Small intestine (tissue), 7 donors: ENCODE results near the gene SAMD11. TPM values are rescaled to one million over a fixed set of nuclear protein-coding genes. Genes with fewer than 3 reads are reported as not detected.

Source experiments
- DNase-seq, 2 donors: peaks; one replicate each; pipeline versions ENCODE4 v3.0.0 to v3.0.0-alpha.2; 2013
- FAIRE-seq: peaks from 2 replicates; lab custom pipeline; 2012; peaks lifted over from hg19 to GRCh38; lab: Jason Lieb, UNC
- H3K27ac ChIP-seq, 3 donors: one replicate each; pipeline ENCODE4 v1.5.1; 2013; ENCODE audit warnings: low read length in 2 of 3, mild to moderate bottlenecking in 2 of 3, control low read depth in 1 of 3, inconsistent platforms in 1 of 3, low read depth in 1 of 3, moderate library complexity in 1 of 3
- H3K27me3 ChIP-seq, 3 donors: one replicate each; pipeline ENCODE4 v1.6.1; 2013; ENCODE audit warnings: low read length in 3 of 3, inconsistent platforms in 1 of 3; ENCODE audit not compliant: control insufficient read depth in 3 of 3, insufficient read depth in 3 of 3
- H3K36me3 ChIP-seq, 3 donors: one replicate each; pipeline ENCODE4 v1.6.1; 2013; ENCODE audit warnings: low read length in 3 of 3, inconsistent platforms in 1 of 3, low read depth in 1 of 3, mild to moderate bottlenecking in 1 of 3, moderate library complexity in 1 of 3; ENCODE audit not compliant: control insufficient read depth in 3 of 3, insufficient read depth in 2 of 3
- H3K4me1 ChIP-seq, 3 donors: one replicate each; pipeline ENCODE4 v1.6.1; 2013; ENCODE audit warnings: low read length in 2 of 3, inconsistent platforms in 1 of 3, low read depth in 1 of 3, mild to moderate bottlenecking in 1 of 3, moderate library complexity in 1 of 3; ENCODE audit not compliant: control insufficient read depth in 3 of 3, insufficient read depth in 2 of 3
- H3K4me3 ChIP-seq, 3 donors: one replicate each; pipeline ENCODE4 v1.5.1; 2013; ENCODE audit warnings: low read length in 3 of 3, control low read depth in 1 of 3, inconsistent platforms in 1 of 3, low read depth in 1 of 3, mild to moderate bottlenecking in 1 of 3, moderate library complexity in 1 of 3
- H3K9me3 ChIP-seq, 2 donors: one replicate each; pipeline ENCODE4 v1.6.1; 2013; ENCODE audit warnings: low read depth in 1 of 2, low read length in 1 of 2; ENCODE audit not compliant: control insufficient read depth in 2 of 2, insufficient read depth in 1 of 2
- WGBS, 3 donors: extraction: QIAGEN DNeasy Blood & Tissue Kit; methylation state at CpG; one replicate each; pipeline ENCODE4 v1.1.7; 2013; 5-methylcytosine and 5-hydroxymethylcytosine counted together
- polyA plus RNA-seq, 4 donors: library from polyadenylated mRNA; stranded (reverse) in 3 of 4; unstranded in 1 of 4; fragments of 200-250 nt in 3 of 4; fragments of 120-200 nt in 1 of 4; gene quantifications; one replicate each; pipeline versions ENCODE4 v1.2.1 to v1.2.3, GENCODE V29; 2013
- donor health status: healthy with polysubstance abuse.
- donor health status: control.
- donor health status: control.
- donor health status: Bipolar disorder and iron deficiency.
- donor health status: healthy.

SAMD11 gene
- polyA plus RNA-seq, 4 donors, result 0.89 to 13.6 (median 6.8) TPM

- FAIRE-seq (no peak), DNase-seq (no peak)
- Histone ChIP-seq H3K36me3 (peaks cover 0 to 21% (median 0%) of the 10 kb centered on the region in 3 donors), H3K9me3 (peaks cover 0 to 4% of the 10 kb centered on the region in 2 donors), H3K27me3 (peaks cover 0 to 39% (median 0%) of the 10 kb centered on the region in 3 donors), H3K4me1 (peaks cover 2 to 18% (median 2%) of the 10 kb centered on the region in 3 donors), H3K27ac (no peak overlapping the region), H3K4me3 (no peak overlapping the region)
- WGBS, 3 donors, result 90 to 92% (median 92%) methylated on average over 32 to 47 of the region's 47 CpGs
Measured at GRCh38 chr1:963746-964525, 40.2 kb downstream of the SAMD11 start.

- WGBS, 3 donors, result 92 to 93% (median 93%) methylated on average over 34 to 40 of the region's 51 CpGs
- no peak overlapping the region for H3K4me3 ChIP-seq
- peaks cover 0 to 47% (median 0%) of the 10 kb centered on the region in 3 donors for H3K27me3 ChIP-seq
- H3K4me1 ChIP-seq, result peaks cover 2 to 18% (median 2%) of the 10 kb centered on the region in 3 donors
- no peak overlapping the region for H3K27ac ChIP-seq
- DNase-seq, result no peak
- H3K9me3 ChIP-seq, result peaks cover 0 to 4% of the 10 kb centered on the region in 2 donors
- no peak for FAIRE-seq
- peaks cover 0 to 21% (median 0%) of the 10 kb centered on the region in 3 donors for H3K36me3 ChIP-seq
Measured at GRCh38 chr1:964691-965525, 41.2 kb downstream of the SAMD11 start.

GRCh38 chr1:965526-966134 lies 41.9 kb downstream of the SAMD11 start:
- Histone ChIP-seq H3K36me3 (peaks cover 0 to 21% (median 0%) of the 10 kb centered on the region in 3 donors), H3K4me3 (no peak overlapping the region), H3K9me3 (peaks cover 0 to 4% of the 10 kb centered on the region in 2 donors), H3K4me1 (peaks cover 0 to 14% (median 2%) of the 10 kb centered on the region in 3 donors), H3K27me3 (peaks cover 0 to 51% (median 3%) of the 10 kb centered on the region in 3 donors), H3K27ac (peak overlapping the region in 1 of 3 donors; percentile 84)
- DNase-seq, result no peak
- no peak for FAIRE-seq
- 75 to 82% (median 77%) methylated on average over 24 to 26 of the region's 26 CpGs for WGBS, 3 donors

GRCh38 chr1:966135-966703 lies 42.5 kb downstream of the SAMD11 start, which contains the start of gene PLEKHN1:
Gene PLEKHN1, plus strand, starts transcription at chr1:966482. Its CDS starts 50 bp downstream, at chr1:966532.
- H3K36me3 ChIP-seq, result peaks cover 0 to 21% (median 0%) of the 10 kb centered on the region in 3 donors
- H3K27ac ChIP-seq, result peak within 1 kb of the TSS in 2 of 3 donors; percentile 17 to 84
- peaks cover 0 to 4% of the 10 kb centered on the region in 2 donors for H3K9me3 ChIP-seq
- H3K4me3 ChIP-seq, result peak within 1 kb of the TSS; percentile 43 to 55 (median 52)
- peaks cover 0 to 14% (median 2%) of the 10 kb centered on the region in 3 donors for H3K4me1 ChIP-seq
- WGBS, 3 donors, result 5 to 7% (median 5%) methylated on average over 15 to 31 of the region's 31 CpGs
- H3K27me3 ChIP-seq, result peaks cover 0 to 56% (median 3%) of the 10 kb centered on the region in 3 donors
- FAIRE-seq (no peak), DNase-seq (peak; percentile 31 to 57)

GRCh38 chr1:966704-967300 lies 43.1 kb downstream of the SAMD11 start:
- FAIRE-seq (no peak), DNase-seq (peak; percentile 75 to 88)
- 0 to 1% (median 1%) methylated on average over 36 to 60 of the region's 60 CpGs for WGBS, 3 donors
- H3K4me1 ChIP-seq, result peaks cover 0 to 14% (median 2%) of the 10 kb centered on the region in 3 donors
- H3K36me3 ChIP-seq, result peaks cover 0 to 21% (median 0%) of the 10 kb centered on the region in 3 donors
- H3K9me3 ChIP-seq, result peaks cover 0 to 4% of the 10 kb centered on the region in 2 donors
- peak overlapping the region in 2 of 3 donors; percentile 17 to 84 for H3K27ac ChIP-seq
- peaks cover 0 to 56% (median 6%) of the 10 kb centered on the region in 3 donors for H3K27me3 ChIP-seq
- peak overlapping the region; percentile 43 to 55 (median 52) for H3K4me3 ChIP-seq

GRCh38 chr1:967466-968343 lies 44.0 kb downstream of the SAMD11 start:
- 53 to 69% (median 59%) methylated on average over 20 to 23 of the region's 23 CpGs for WGBS, 3 donors
- Histone ChIP-seq H3K27ac (no peak overlapping the region), H3K27me3 (peaks cover 0 to 62% (median 10%) of the 10 kb centered on the region in 3 donors), H3K36me3 (peaks cover 0 to 14% (median 0%) of the 10 kb centered on the region in 3 donors), H3K4me3 (no peak overlapping the region), H3K9me3 (peaks cover 0 to 4% of the 10 kb centered on the region in 2 donors), H3K4me1 (peaks cover 0 to 14% (median 2%) of the 10 kb centered on the region in 3 donors)
- FAIRE-seq, result no peak
- DNase-seq, result no peak
